Measurements from ENCODE around the gene RPL28. TPM values are rescaled to one million over a fixed set of nuclear protein-coding genes. Genes with fewer than 3 reads are reported as not detected.

The RPL28 gene
- total and polyA plus RNA-seq, 11 donors = 196 to 1,391 (median 607) TPM

GRCh38 chr19:55382522-55383054, 3.1 kb upstream of the RPL28 start:
- H3K36me3 ChIP-seq = peaks cover 0 to 10% (median 7%) of the 10 kb centered on the region in 9 donors
- intact Hi-C loops (cut with DNase I) = loop anchor here in 7 of 10 donors (2.0 to 10.0 kb wide), 6 partner anchors 78 to 252 kb away; partner anchors contain the start of genes BRSK1 (in 1 of the 7) and HSPBP1 (in 1 of the 7)
- no peak for ATAC-seq
- 96 to 99% (median 98%) methylated on average over 3 of the region's 3 CpGs for whole genome bisulfite sequencing, 4 donors
- no peak for DNase-seq
- peaks cover 14 to 39% (median 26%) of the 10 kb centered on the region in 12 donors for H3K4me1 ChIP-seq
- TF ChIP-seq, protein P1, sequence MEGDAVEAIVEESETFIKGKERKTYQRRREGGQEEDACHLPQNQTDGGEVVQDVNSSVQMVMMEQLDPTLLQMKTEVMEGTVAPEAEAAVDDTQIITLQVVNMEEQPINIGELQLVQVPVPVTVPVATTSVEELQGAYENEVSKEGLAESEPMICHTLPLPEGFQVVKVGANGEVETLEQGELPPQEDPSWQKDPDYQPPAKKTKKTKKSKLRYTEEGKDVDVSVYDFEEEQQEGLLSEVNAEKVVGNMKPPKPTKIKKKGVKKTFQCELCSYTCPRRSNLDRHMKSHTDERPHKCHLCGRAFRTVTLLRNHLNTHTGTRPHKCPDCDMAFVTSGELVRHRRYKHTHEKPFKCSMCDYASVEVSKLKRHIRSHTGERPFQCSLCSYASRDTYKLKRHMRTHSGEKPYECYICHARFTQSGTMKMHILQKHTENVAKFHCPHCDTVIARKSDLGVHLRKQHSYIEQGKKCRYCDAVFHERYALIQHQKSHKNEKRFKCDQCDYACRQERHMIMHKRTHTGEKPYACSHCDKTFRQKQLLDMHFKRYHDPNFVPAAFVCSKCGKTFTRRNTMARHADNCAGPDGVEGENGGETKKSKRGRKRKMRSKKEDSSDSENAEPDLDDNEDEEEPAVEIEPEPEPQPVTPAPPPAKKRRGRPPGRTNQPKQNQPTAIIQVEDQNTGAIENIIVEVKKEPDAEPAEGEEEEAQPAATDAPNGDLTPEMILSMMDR (IDR thresholded peaks at IDR 0.05) = no peak
- TF ChIP-seq POLR2A (IDR thresholded peaks at IDR 0.05) = no peak
- no peaks in the 10 kb centered on the region for H3K9me3 ChIP-seq
- peaks cover 0 to 8% (median 4%) of the 10 kb centered on the region in 9 donors for H3K27me3 ChIP-seq
- no peak overlapping the region for H3K4me3 ChIP-seq
- no peak overlapping the region for H3K27ac ChIP-seq

GRCh38 chr19:55383279-55384130, 2.2 kb upstream of the RPL28 start:
- no peaks in the 10 kb centered on the region for H3K27me3 ChIP-seq
- WGBS, 4 donors = 5 to 13% (median 5%) methylated on average over 23 to 88 of the region's 88 CpGs
- peaks cover 14 to 45% (median 34%) of the 10 kb centered on the region in 12 donors for H3K4me1 ChIP-seq
- DNase-seq (peak; percentile 39 to 76 (median 53)), ATAC-seq (peak in 1 of 4 donors; percentile 4)
- H3K4me3 ChIP-seq = peak overlapping the region in 11 of 12 donors; percentile 24 to 87 (median 74)
- intact Hi-C loops (cut with DNase I) = loop anchor here in 8 of 10 donors (2.0 to 10.0 kb wide), 8 partner anchors 25 to 251 kb away; partner anchors contain the start of genes BRSK1 (in 1 of the 8), HSPBP1 (in 1 of the 8) and KMT5C (in 1 of the 8)
- H3K36me3 ChIP-seq = peaks cover 0 to 19% (median 16%) of the 10 kb centered on the region in 9 donors
- H3K9me3 ChIP-seq = no peaks in the 10 kb centered on the region
- peak overlapping the region in 10 of 12 donors; percentile 85 to 97 (median 94) for H3K27ac ChIP-seq
- TF ChIP-seq, protein P1 (IDR thresholded peaks at IDR 0.05) = peak in 7 of 12 donors; percentile 17 to 53 (median 35)
- TF ChIP-seq POLR2A (IDR thresholded peaks at IDR 0.05) = no peak

DNA sequence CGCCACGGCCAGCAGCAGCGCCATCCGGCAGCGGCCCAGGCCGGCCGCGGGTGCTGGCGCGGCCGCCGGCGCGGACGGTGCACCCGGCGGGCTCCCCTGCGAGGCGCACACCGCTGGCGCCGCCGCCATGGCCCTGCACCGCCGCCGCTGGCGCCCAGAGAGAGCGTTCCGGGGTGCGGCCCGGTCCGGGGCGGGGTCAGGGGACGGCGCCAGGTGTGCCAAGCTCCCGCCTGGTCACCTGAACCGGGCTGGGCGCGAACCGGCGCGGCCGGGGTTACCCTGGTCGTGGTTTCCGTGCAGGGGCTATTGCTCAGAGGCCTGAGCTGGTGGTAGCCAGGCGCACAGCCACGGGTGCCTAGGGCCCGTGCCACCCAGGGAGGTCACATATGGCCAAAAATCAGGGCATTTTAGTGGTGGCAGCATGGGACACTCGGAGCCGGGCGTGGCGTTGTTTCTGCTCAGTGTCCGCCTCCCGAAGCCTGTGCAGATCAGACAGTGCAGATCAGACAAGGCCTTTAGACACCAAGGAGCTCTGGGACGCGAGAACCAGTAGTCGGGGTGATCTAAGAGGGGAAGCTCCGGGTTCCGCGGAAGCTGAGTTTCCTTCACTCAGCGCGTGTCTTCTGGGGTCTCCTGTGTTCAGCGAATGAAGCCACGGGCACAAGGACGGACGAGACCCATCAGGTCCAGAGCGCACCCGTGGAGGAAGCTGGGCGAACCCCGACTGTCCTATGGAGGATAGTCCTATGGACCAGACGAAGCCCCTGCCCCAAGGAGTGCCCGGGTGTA, 1.4 kb upstream of the RPL28 start, which contains the start of gene TMEM238:
TMEM238 (minus strand) TSS at position 162 of the 789 bp plus-strand sequence; CDS start at position 129, 33 bp downstream.
- peak in 1 of 4 donors; percentile 1 for ATAC-seq
- TF ChIP-seq, protein P1 (IDR thresholded peaks at IDR 0.05) = no peak
- no peak for TF ChIP-seq POLR2A (IDR thresholded peaks at IDR 0.05)
- peak in 4 of 5 donors; percentile 29 to 78 (median 49) for DNase-seq

More for the DNA sequence above, 1.4 kb upstream of the RPL28 start, which contains the start of gene TMEM238:
- Histone ChIP-seq H3K36me3 (peaks cover 0 to 27% (median 24%) of the 10 kb centered on the region in 9 donors), H3K27ac (peak within 1 kb of the TSS; percentile 79 to 97 (median 94)), H3K27me3 (no peaks in the 10 kb centered on the region), H3K4me3 (peak within 1 kb of the TSS; percentile 48 to 87 (median 78)), H3K4me1 (peaks cover 14 to 52% (median 37%) of the 10 kb centered on the region in 12 donors), H3K9me3 (no peaks in the 10 kb centered on the region)
- intact Hi-C loops (cut with DNase I) = loop anchor here in 7 of 10 donors (2.0 to 10.0 kb wide), 7 partner anchors 24 to 250 kb away; partner anchors contain the start of genes BRSK1 (in 1 of the 7), HSPBP1 (in 1 of the 7) and KMT5C (in 1 of the 7)
- WGBS, 4 donors = 19 to 65% (median 26%) methylated on average over 28 to 72 of the region's 72 CpGs
